ENCODE measurements around the gene MCTP1. TPM values are rescaled to one million over a fixed set of nuclear protein-coding genes. Genes with fewer than 3 reads are reported as not detected.

MCTP1 gene
- total RNA-seq, 1 experiment from 2014 or later: 25.8 TPM

GRCh38 chr5:95285409-95285755, 488 bp upstream of the MCTP1 start:
- Histone ChIP-seq H3K4me1 (ENCODE audit: insufficient read depth, low read length, poor library complexity, severe bottlenecking) (no peaks in the 10 kb centered on the region), H3K36me3 (ENCODE audit: insufficient read depth, low read length, poor library complexity, severe bottlenecking) (no peaks in the 10 kb centered on the region), H3K4me3 (ENCODE audit: low read depth, low read length, poor library complexity, severe bottlenecking) (peak overlapping the region; percentile 62), H3K27me3 (replicated peaks; ENCODE audit: insufficient read depth, low read depth, low read length, poor library complexity) (peaks cover 74% of the 10 kb centered on the region), H3K9me3 (ENCODE audit: low read depth, low read length, poor library complexity, severe bottlenecking) (no peaks in the 10 kb centered on the region), H3K27ac (ENCODE audit: low read depth, low read length, poor library complexity, severe bottlenecking) (no peak overlapping the region)
- peak; percentile 7 for DNase-seq (ENCODE audit: low spot score)
- no TSS peak for BruUV-seq (replicated peaks)
- intact Hi-C loops (cut with micrococcal nuclease; ENCODE audit: unreplicated experiment): loop anchor here (10.0 kb wide), 1 partner anchor 359 kb away; the partner anchor contains the start of gene RFESD
- TF ChIP-seq CTCF (conservative IDR thresholded peaks at IDR 0.05; ENCODE audit: low read depth, low read length) (no peak), EZH2 (IDR thresholded peaks at IDR 0.05; ENCODE audit: borderline replicate concordance, low read depth, low read length, poor library complexity, severe bottlenecking) (no peak)
- ChIA-PET POLR2A (ENCODE audit: low non-redundant PET) (no interaction called here), CTCF (no interaction called here)

DNA sequence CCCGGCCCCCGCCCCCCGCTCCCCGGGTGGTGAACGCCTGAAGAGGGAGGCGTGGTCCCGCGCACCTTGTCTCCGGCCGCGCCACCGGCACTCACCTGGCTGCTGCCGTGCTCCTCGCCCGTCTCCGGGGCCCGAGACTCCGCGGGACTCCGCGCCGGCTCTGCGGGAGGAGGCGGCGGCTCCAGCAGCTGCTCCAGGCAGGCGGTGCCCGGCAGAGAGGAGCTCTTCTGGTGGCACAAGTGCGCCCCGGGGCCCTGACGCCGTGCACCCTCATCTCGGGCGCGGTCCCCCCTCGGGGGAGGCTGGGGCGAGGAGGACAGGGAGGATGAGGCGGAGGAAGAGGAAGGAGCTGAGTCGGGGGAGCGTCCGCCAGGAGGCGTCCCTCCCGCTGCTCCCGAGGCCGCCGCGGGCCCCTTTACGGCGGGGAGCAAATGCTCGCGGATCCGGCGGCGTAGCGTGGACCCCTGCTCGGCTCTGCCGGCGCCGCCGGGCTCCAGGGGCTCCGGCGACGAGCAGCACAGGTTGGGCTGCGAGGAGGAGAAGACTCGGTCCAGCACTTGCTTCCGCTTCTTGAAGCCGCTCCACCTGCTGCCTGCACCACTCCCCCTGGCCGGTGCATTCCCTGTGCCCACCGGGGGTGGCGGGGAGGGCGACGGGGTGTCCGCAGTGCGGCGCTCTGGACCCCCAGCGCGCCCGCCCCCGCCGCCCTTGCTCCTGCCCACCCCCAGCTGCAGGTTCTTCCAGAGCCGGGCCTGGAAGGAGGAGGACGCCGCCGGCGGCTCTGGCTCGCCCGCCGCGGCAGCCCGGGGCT, 928 bp downstream of the MCTP1 start:
- Histone ChIP-seq H3K36me3 (ENCODE audit: insufficient read depth, low read length, poor library complexity, severe bottlenecking) (no peaks in the 10 kb centered on the region), H3K4me1 (ENCODE audit: insufficient read depth, low read length, poor library complexity, severe bottlenecking) (no peaks in the 10 kb centered on the region), H3K27ac (ENCODE audit: low read depth, low read length, poor library complexity, severe bottlenecking) (no peak overlapping the region), H3K27me3 (replicated peaks; ENCODE audit: insufficient read depth, low read depth, low read length, poor library complexity) (peaks cover 84% of the 10 kb centered on the region), H3K4me3 (ENCODE audit: low read depth, low read length, poor library complexity, severe bottlenecking) (peak overlapping the region; percentile 62), H3K9me3 (ENCODE audit: low read depth, low read length, poor library complexity, severe bottlenecking) (no peaks in the 10 kb centered on the region)
- intact Hi-C loops (cut with micrococcal nuclease; ENCODE audit: unreplicated experiment): loop anchor here (10.0 kb wide), 1 partner anchor 361 kb away; the partner anchor contains the start of gene RFESD
- TF ChIP-seq CTCF (conservative IDR thresholded peaks at IDR 0.05; ENCODE audit: low read depth, low read length) (peak; percentile 68), EZH2 (IDR thresholded peaks at IDR 0.05; ENCODE audit: borderline replicate concordance, low read depth, low read length, poor library complexity, severe bottlenecking) (peak; percentile 54)
- POLR2A ChIA-PET (ENCODE audit: low non-redundant PET): no interaction called here
- BruUV-seq (replicated peaks): no TSS peak
- peak; percentile 52 for DNase-seq (ENCODE audit: low spot score)
- CTCF ChIA-PET: interaction anchor here (0.5 to 0.7 kb wide), 3 partner anchors 13 to 965 kb away, joined by 3 to 4 read pairs (median 3); no protein-coding TSS in a partner anchor

DNA sequence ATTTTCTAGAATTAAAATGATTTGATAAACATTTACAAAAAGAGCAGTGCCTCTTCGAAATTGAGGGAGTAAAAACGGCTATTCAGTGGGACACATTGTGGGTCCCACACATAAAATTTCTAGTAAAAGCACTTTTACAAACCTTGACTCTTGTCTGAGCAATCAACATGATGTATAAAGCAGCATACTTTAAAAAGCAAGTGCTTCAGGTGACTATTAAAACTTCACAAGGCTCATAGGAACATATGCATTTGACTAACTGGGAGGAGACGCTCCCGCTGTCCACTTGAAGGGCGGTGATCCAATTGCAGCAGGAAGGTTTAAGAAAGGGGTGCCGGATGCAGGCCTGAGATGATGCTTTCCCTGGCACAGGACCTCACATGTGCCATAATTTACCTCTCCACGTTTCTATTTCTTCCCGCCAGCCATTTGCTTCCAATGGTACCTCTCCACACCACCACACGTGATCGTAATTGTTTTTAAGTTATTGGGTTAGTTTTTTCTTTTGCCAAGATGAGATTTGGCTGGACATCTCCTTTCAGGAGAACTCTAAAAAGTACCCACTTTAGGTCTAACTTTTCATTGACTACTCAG, 1.8 kb downstream of the MCTP1 start:
- ChIA-PET POLR2A (ENCODE audit: low non-redundant PET) (no interaction called here), CTCF (no interaction called here)
- H3K9me3 ChIP-seq (ENCODE audit: low read depth, low read length, poor library complexity, severe bottlenecking): no peaks in the 10 kb centered on the region
- H3K27me3 ChIP-seq (replicated peaks; ENCODE audit: insufficient read depth, low read depth, low read length, poor library complexity): peaks cover 79% of the 10 kb centered on the region
- H3K4me1 ChIP-seq (ENCODE audit: insufficient read depth, low read length, poor library complexity, severe bottlenecking): no peaks in the 10 kb centered on the region
- H3K36me3 ChIP-seq (ENCODE audit: insufficient read depth, low read length, poor library complexity, severe bottlenecking): no peaks in the 10 kb centered on the region
- TF ChIP-seq CTCF (conservative IDR thresholded peaks at IDR 0.05; ENCODE audit: low read depth, low read length): no peak
- TF ChIP-seq EZH2 (IDR thresholded peaks at IDR 0.05; ENCODE audit: borderline replicate concordance, low read depth, low read length, poor library complexity, severe bottlenecking): no peak
- no TSS peak for BruUV-seq (replicated peaks)
- peak overlapping the region; percentile 62 for H3K4me3 ChIP-seq (ENCODE audit: low read depth, low read length, poor library complexity, severe bottlenecking)
- peak; percentile 2 for DNase-seq (ENCODE audit: low spot score)
- intact Hi-C loops (cut with micrococcal nuclease; ENCODE audit: unreplicated experiment): loop anchor here (10.0 kb wide), 1 partner anchor 362 kb away; the partner anchor contains the start of gene RFESD
- no peak overlapping the region for H3K27ac ChIP-seq (ENCODE audit: low read depth, low read length, poor library complexity, severe bottlenecking)
